Fibroblast of villous mesenchyme (primary cell): ENCODE results near the gene DLX4. TPM values are rescaled to one million over a fixed set of nuclear protein-coding genes. Genes with fewer than 3 reads are reported as not detected.

Source experiments
- DNase-seq: peaks from one replicate; pipeline ENCODE4 v3.0.0-alpha.2; 2010; ENCODE audit warnings: low read depth
- H3K4me3 ChIP-seq: 2 replicates; pipeline ENCODE4 v1.5.1; 2011; ENCODE audit warnings: low read depth, mild to moderate bottlenecking, low read length
- CTCF ChIP-seq: IDR thresholded peaks from 2 replicates; pipeline ENCODE4 v1.5.1; 2012; ENCODE audit warnings: low read depth, mild to moderate bottlenecking, low read length; ENCODE audit not compliant: insufficient read depth
- total RNA-seq: library from RNA; depleted of rRNA; stranded (reverse); fragments of >200 nt; gene quantifications from 2 replicates; pipeline ENCODE4 v1.2.3, GENCODE V29; 2012

DLX4 gene
- total RNA-seq, 1 donor, result not detected

- TF ChIP-seq CTCF, result no peak
- no peak overlapping the region for H3K4me3 ChIP-seq
- no peak for DNase-seq
These were observed 2.3 kb downstream of the DLX4 start for GRCh38 chr17:49971199-49971847.

GRCh38 chr17:49971848-49972485 is 3.0 kb downstream of the DLX4 start:
- DNase-seq, result no peak
- no peak overlapping the region for H3K4me3 ChIP-seq
- no peak for TF ChIP-seq CTCF

- TF ChIP-seq CTCF, result no peak
- H3K4me3 ChIP-seq, result no peak overlapping the region
- DNase-seq, result no peak
These were observed 3.7 kb downstream of the DLX4 start for GRCh38 chr17:49972486-49973270.

- no peak for DNase-seq
- no peak overlapping the region for H3K4me3 ChIP-seq
- no peak for TF ChIP-seq CTCF
These were observed 4.3 kb downstream of the DLX4 start for GRCh38 chr17:49973271-49973615.

- no peak for DNase-seq
- no peak for TF ChIP-seq CTCF
- no peak overlapping the region for H3K4me3 ChIP-seq
These were observed 6.5 kb downstream of the DLX4 start for GRCh38 chr17:49975531-49975930.

GRCh38 chr17:49976163-49976827 is 7.3 kb downstream of the DLX4 start:
- no peak for TF ChIP-seq CTCF
- no peak overlapping the region for H3K4me3 ChIP-seq
- DNase-seq, result no peak
